Esophagus squamous epithelium (tissue), 4 donors: ENCODE measurements around the gene COL8A2.

Source experiments
- CTCF ChIP-seq, 6 experiments: fragments of 450-650 bp in 4 of 6; fragments of 200-600 bp in 2 of 6; sonication (generic) in 2 of 6; IDR thresholded peaks; one replicate each; pipeline ENCODE4 v1.5.1; 2016 to 2019; ENCODE audit warnings: antibody characterized with exemption in 6 of 6, mild to moderate bottlenecking in 4 of 6, moderate library complexity in 4 of 6
- POLR2A ChIP-seq, 4 donors: fragments of 450-650 bp; IDR thresholded peaks; one replicate each; pipeline ENCODE4 v1.6.1; 2017; ENCODE audit warnings: antibody characterized with exemption in 4 of 4, mild to moderate bottlenecking in 4 of 4, moderate library complexity in 3 of 4

- no peak for TF ChIP-seq CTCF (IDR thresholded peaks at IDR 0.05)
- TF ChIP-seq POLR2A (IDR thresholded peaks at IDR 0.05), result no peak
These were observed 47.2 kb upstream of the COL8A2 start for GRCh38 chr1:36172017-36172747.
